ENCODE measurements around the gene KCNG2. TPM values are rescaled to one million over a fixed set of nuclear protein-coding genes. Genes with fewer than 3 reads are reported as not detected.

Gene KCNG2
- polyA plus RNA-seq, 1 of the 3 experiments (the other 2 are of a cell fraction): not detected

- TF ChIP-seq ZBTB33 (IDR thresholded peaks at IDR 0.05; ENCODE audit: borderline replicate concordance, low read depth) (no peak), YY1 (IDR thresholded peaks at IDR 0.05; ENCODE audit: low read depth) (no peak), GATA2 (CRISPR knock-in tag; IDR thresholded peaks at IDR 0.05) (no peak), TAF1 (IDR thresholded peaks at IDR 0.05; ENCODE audit: borderline replicate concordance, low read depth, low read length) (no peak), NFIC (IDR thresholded peaks at IDR 0.05; ENCODE audit: borderline replicate concordance) (no peak), MEF2A (IDR thresholded peaks at IDR 0.05; ENCODE audit: borderline replicate concordance, low read depth) (no peak), TCF12 (IDR thresholded peaks at IDR 0.05) (no peak), EZH2phosphoT487 (IDR thresholded peaks at IDR 0.05; ENCODE audit: borderline replicate concordance, low read depth) (no peak), FOXM1 (IDR thresholded peaks at IDR 0.05; ENCODE audit: low read depth) (no peak)
Observed at GRCh38 chr18:79828258-79828657, 30.5 kb downstream of the KCNG2 start (continued).

DNA sequence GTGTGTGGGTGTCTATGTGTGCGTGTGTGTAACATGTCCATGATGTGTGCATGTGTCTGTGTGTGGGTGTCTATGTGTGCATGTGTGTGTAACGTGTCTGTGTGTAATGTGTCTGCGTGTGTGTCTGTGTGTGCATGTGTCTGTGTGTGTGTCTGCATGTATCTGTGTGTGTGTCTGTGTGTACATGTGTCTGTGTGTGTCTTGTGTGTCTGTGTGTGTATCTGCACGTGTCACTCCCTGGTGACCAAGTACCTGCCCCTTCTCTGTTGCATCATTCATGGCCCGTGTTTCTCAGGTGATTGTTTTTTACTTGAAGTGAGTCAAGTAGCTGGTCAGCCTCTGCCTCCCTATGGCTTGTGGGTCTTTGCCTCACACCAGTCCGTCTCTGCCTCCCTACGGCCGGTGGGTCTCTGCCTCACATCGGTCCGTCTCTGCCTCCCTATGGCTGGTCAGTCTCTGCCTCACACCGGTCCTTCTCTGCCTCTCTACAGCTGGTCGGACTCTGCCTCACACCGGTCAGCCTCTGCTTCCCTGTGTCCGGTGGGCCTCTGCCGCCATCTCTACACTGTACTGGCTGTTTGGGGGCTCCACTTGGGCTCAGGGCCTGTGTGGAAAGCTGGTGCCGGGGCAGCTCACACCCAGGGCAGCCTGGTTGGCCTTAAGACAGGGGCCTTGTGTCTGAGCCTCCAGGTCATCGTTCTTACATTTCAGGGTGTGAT is 31.6 kb downstream of the KCNG2 start:
- Histone ChIP-seq H3K27me3 (ENCODE audit: insufficient read depth) (peaks cover 29% of the 10 kb centered on the region; the same call in 1 of the 2 replicates), H3K9ac (no peak overlapping the region), H3K4me1 (ENCODE audit: control insufficient read depth in 1 of 2, insufficient read depth in 2 of 2, low read depth in 1 of 2, low read length in 1 of 2) (no peaks in the 10 kb centered on the region), H3K4me3 (ENCODE audit: low read depth in 2 of 2, low read length in 1 of 2) (no peak overlapping the region), H2AFZ (ENCODE audit: low read depth) (no peak overlapping the region), H3K79me2 (ENCODE audit: insufficient read depth) (no peaks in the 10 kb centered on the region), H3K9me2 (no peaks in the 10 kb centered on the region), H3K36me3 (replicated peaks in 1 of 2; ENCODE audit: control insufficient read depth in 1 of 2, insufficient read depth in 2 of 2, low read length in 1 of 2) (no peaks in the 10 kb centered on the region), H3K27ac (ENCODE audit: low read depth in 2 of 2, low read length in 1 of 2) (no peak overlapping the region), H3F3A (replicated peaks; ENCODE audit: insufficient read depth) (no peaks in the 10 kb centered on the region), H3K9me3 (no peaks in the 10 kb centered on the region), H3K4me2 (no peak overlapping the region), H4K20me1 (ENCODE audit: insufficient read depth) (no peaks in the 10 kb centered on the region)
- no peak for DNase-seq
- POLR2A ChIA-PET: no interaction called here
- 57% methylated on average over 16 of the region's 17 CpGs for WGBS (ENCODE audit: low lambda C conversion rate)
- CTCF ChIA-PET: no interaction called here
- TF ChIP-seq FOXJ3 (CRISPR knock-in tag; IDR thresholded peaks at IDR 0.05) (no peak), TEAD4 (IDR thresholded peaks at IDR 0.05; ENCODE audit: borderline replicate concordance, insufficient read depth) (no peak), REST (IDR thresholded peaks at IDR 0.05; ENCODE audit: low read depth, low read length) (no peak), SMC3 (IDR thresholded peaks at IDR 0.05; ENCODE audit: low read depth, low read length) (no peak), USF2 (IDR thresholded peaks at IDR 0.05; ENCODE audit: borderline replicate concordance, low read depth, low read length) (no peak), EP300 (IDR thresholded peaks at IDR 0.05; ENCODE audit: borderline replicate concordance in 1 of 2, low read depth in 1 of 2, low read length in 1 of 2) (no peak), NRF1 (IDR thresholded peaks at IDR 0.05; ENCODE audit: low read depth, low read length) (no peak), ZBTB33 (IDR thresholded peaks at IDR 0.05; ENCODE audit: borderline replicate concordance, low read depth) (no peak), RAD21 (IDR thresholded peaks at IDR 0.05; ENCODE audit: low read length) (no peak)
- TF ChIP-seq, protein P1, sequence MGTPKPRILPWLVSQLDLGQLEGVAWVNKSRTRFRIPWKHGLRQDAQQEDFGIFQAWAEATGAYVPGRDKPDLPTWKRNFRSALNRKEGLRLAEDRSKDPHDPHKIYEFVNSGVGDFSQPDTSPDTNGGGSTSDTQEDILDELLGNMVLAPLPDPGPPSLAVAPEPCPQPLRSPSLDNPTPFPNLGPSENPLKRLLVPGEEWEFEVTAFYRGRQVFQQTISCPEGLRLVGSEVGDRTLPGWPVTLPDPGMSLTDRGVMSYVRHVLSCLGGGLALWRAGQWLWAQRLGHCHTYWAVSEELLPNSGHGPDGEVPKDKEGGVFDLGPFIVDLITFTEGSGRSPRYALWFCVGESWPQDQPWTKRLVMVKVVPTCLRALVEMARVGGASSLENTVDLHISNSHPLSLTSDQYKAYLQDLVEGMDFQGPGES (IDR thresholded peaks at IDR 0.05; ENCODE audit: low read depth, low read length): no peak
- TF ChIP-seq, protein P2, sequence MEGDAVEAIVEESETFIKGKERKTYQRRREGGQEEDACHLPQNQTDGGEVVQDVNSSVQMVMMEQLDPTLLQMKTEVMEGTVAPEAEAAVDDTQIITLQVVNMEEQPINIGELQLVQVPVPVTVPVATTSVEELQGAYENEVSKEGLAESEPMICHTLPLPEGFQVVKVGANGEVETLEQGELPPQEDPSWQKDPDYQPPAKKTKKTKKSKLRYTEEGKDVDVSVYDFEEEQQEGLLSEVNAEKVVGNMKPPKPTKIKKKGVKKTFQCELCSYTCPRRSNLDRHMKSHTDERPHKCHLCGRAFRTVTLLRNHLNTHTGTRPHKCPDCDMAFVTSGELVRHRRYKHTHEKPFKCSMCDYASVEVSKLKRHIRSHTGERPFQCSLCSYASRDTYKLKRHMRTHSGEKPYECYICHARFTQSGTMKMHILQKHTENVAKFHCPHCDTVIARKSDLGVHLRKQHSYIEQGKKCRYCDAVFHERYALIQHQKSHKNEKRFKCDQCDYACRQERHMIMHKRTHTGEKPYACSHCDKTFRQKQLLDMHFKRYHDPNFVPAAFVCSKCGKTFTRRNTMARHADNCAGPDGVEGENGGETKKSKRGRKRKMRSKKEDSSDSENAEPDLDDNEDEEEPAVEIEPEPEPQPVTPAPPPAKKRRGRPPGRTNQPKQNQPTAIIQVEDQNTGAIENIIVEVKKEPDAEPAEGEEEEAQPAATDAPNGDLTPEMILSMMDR (IDR thresholded peaks at IDR 0.05): no peak

Measured in SK-N-SH (cell line).